HUES48 (cell line): ENCODE results near the gene POLR3E.

Experiments used
- H3K27ac ChIP-seq: one replicate; pipeline ENCODE4 v1.7.0; 2013; ENCODE audit warnings: low read depth, low read length, inconsistent platforms
- H3K27me3 ChIP-seq: 2 replicates; pipeline ENCODE4 v1.6.1; 2013; ENCODE audit warnings: mild to moderate bottlenecking, low read length; ENCODE audit not compliant: control insufficient read depth, insufficient read depth
- H3K36me3 ChIP-seq: 2 replicates; pipeline ENCODE4 v1.6.1; 2013; ENCODE audit warnings: low read length; ENCODE audit not compliant: control insufficient read depth, insufficient read depth
- H3K4me1 ChIP-seq: 2 replicates; pipeline ENCODE4 v1.6.1; 2013; ENCODE audit warnings: mild to moderate bottlenecking, low read length; ENCODE audit not compliant: control insufficient read depth, insufficient read depth
- H3K4me3 ChIP-seq: 2 replicates; pipeline ENCODE4 v1.5.1; 2013; ENCODE audit warnings: mild to moderate bottlenecking, low read depth, low read length
- H3K9ac ChIP-seq: 2 replicates; pipeline ENCODE4 v1.6.1; 2013; ENCODE audit warnings: mild to moderate bottlenecking, low read depth, low read length, moderate library complexity
- H3K9me3 ChIP-seq: 2 replicates; pipeline ENCODE4 v1.6.1; 2013; ENCODE audit warnings: low read length; ENCODE audit not compliant: control insufficient read depth, insufficient read depth

The POLR3E gene

GRCh38 chr16:22266546-22266945, 30.7 kb upstream of the POLR3E start:
- H3K36me3 ChIP-seq, result peaks cover 30% of the 10 kb centered on the region
- no peak overlapping the region for H3K27ac ChIP-seq
- no peak overlapping the region for H3K4me3 ChIP-seq

DNA sequence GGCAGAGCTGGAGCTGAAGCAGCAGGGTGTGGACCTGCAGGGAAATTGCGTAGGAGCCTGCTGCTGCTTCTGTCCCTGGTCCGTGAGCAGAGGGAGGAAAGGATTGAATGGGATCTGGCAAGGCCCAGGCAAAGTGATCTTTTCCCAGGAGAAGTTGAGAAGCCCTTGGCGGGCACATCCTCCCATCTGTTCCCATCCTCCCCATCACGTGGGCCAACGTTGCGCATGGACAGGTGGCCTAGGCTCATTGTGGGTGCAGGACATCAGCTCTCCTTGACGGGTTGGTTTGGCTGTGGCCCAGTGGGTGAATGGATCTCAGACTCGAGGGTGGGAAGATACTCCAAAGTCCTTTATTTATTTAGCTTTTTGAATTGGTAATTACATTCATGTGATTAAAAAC, 29.4 kb upstream of the POLR3E start:
- no peaks in the 10 kb centered on the region for H3K9me3 ChIP-seq
- peaks cover 41% of the 10 kb centered on the region for H3K36me3 ChIP-seq
- H3K27me3 ChIP-seq, result no peaks in the 10 kb centered on the region
- no peak overlapping the region for H3K9ac ChIP-seq
- no peak overlapping the region for H3K4me3 ChIP-seq
- no peaks in the 10 kb centered on the region for H3K4me1 ChIP-seq
- H3K27ac ChIP-seq, result no peak overlapping the region

More at GRCh38 chr16:22266546-22266945, 30.7 kb upstream of the POLR3E start:
- no peaks in the 10 kb centered on the region for H3K27me3 ChIP-seq
- H3K9me3 ChIP-seq, result no peaks in the 10 kb centered on the region
- no peak overlapping the region for H3K9ac ChIP-seq
- H3K4me1 ChIP-seq, result no peaks in the 10 kb centered on the region

DNA sequence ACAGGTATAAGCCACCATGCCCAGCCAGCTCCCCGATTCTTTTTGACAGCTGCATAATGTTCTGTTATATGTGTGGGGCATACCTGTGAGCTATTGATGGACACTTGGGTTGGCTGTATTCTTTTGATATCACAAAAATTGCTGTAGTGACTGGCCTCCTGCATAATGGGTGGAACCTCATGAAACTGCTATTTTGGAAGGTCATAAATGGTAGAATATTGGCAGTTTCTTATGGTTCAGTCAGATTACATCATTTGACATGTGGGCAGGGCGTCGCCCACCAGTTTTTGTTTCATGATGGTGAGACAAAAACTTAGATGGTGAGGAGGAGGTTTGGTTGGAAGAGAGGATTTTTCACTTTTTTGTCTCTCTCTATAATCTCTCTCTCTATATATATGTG, 26.7 kb upstream of the POLR3E start:
- H3K4me1 ChIP-seq, result no peaks in the 10 kb centered on the region
- no peaks in the 10 kb centered on the region for H3K9me3 ChIP-seq
- H3K27ac ChIP-seq, result no peak overlapping the region
- H3K36me3 ChIP-seq, result peaks cover 52% of the 10 kb centered on the region
- H3K4me3 ChIP-seq, result no peak overlapping the region
- H3K9ac ChIP-seq, result no peak overlapping the region
- H3K27me3 ChIP-seq, result no peaks in the 10 kb centered on the region

DNA sequence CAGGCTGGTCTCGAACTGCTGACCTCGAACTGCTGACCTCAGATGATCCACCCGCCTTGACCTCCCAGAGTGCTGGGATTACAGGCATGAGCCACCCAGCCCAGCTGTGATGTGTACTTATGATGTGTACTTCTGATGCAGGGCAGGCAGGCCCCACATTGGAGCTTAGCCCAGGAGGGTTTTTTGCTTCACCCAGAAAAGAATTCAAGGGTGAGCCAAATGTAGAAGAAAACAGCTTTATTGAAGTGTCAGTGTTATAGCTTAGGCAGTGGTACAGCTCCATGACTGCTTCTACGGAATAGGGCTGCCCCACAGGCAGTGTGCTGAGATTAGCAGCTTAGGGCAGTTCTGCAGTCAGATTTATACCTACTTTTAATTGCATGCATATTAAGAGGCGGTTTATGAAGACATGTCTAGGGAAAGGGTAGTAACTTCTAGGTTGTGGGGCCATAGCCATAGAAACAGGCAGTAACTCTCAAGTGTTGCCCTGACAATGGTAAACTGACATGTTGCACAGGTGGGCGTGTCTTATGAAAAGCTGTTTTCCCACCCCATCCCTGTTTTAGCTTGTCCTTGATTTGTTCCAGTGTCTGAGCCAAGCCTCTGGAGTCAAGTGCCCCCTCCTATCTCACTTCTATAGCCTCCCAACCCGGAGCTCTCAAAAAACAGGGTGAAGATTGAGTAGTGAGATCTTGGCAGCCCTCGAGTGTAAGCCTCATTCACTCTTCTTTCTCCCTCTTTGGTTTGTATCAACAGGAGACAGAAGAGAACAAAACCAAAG, 24.1 kb upstream of the POLR3E start:
- no peak overlapping the region for H3K9ac ChIP-seq
- H3K4me3 ChIP-seq, result no peak overlapping the region
- H3K27me3 ChIP-seq, result no peaks in the 10 kb centered on the region
- no peaks in the 10 kb centered on the region for H3K9me3 ChIP-seq
- no peak overlapping the region for H3K27ac ChIP-seq
- H3K4me1 ChIP-seq, result 0 out of 2 replicates have a peak, but pooled peaks cover under 1% of the 10 kb centered on the region
- peaks cover 46% of the 10 kb centered on the region for H3K36me3 ChIP-seq

GRCh38 chr16:22274916-22275315, 22.3 kb upstream of the POLR3E start:
- H3K27me3 ChIP-seq, result no peaks in the 10 kb centered on the region
- no peak overlapping the region for H3K4me3 ChIP-seq
- H3K36me3 ChIP-seq, result peaks cover 42% of the 10 kb centered on the region
- peaks cover 6% of the 10 kb centered on the region; the same call in 1 of the 2 replicates for H3K4me1 ChIP-seq
- no peaks in the 10 kb centered on the region for H3K9me3 ChIP-seq
- no peak overlapping the region for H3K27ac ChIP-seq
- no peak overlapping the region for H3K9ac ChIP-seq

GRCh38 chr16:22278441-22279230, 18.6 kb upstream of the POLR3E start:
- H3K4me1 ChIP-seq, result peaks cover 6% of the 10 kb centered on the region; the same call in 1 of the 2 replicates
- H3K27ac ChIP-seq, result no peak overlapping the region

DNA sequence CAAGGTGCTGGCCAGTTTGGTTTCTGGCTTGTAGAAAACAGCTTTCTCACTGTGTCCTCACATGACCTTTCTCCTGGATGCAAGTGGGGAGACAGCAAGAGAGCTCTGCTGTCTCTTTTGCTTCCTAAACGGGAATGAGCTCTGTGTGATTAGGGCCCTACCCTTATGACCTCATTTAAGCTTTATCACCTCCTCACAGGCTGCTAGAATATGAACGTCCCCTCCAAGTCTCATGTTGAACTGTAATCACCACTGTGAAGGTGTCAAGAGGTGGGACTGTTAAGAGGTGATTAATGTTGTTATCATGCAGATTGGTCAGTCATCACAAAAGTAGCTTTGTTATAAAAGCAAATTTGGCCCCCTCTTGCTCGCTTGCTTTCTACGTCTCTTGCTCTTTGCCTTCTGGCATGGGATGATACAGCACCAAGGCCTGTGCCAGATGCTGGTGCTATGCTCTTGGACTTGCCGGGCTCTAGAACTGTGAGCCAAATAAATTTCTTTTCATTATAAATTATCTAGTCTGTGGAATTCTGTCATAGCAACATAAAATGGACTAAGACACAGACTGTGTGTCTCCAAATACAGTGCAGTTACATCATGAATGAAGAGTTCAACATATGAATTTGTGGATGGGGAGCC, 14.8 kb upstream of the POLR3E start:
- Histone ChIP-seq H3K9me3 (0 out of 2 replicates have a peak, but pooled peaks cover 4% of the 10 kb centered on the region), H3K4me3 (no peak overlapping the region), H3K36me3 (peaks cover 26% of the 10 kb centered on the region), H3K4me1 (peaks cover 11% of the 10 kb centered on the region), H3K27me3 (no peaks in the 10 kb centered on the region), H3K27ac (no peak overlapping the region), H3K9ac (no peak overlapping the region)

More at GRCh38 chr16:22278441-22279230, 18.6 kb upstream of the POLR3E start:
- no peak overlapping the region for H3K4me3 ChIP-seq
- 0 out of 2 replicates have a peak, but pooled peaks cover 4% of the 10 kb centered on the region for H3K9me3 ChIP-seq
- H3K36me3 ChIP-seq, result peaks cover 42% of the 10 kb centered on the region
- no peak overlapping the region for H3K9ac ChIP-seq
- no peaks in the 10 kb centered on the region for H3K27me3 ChIP-seq

DNA sequence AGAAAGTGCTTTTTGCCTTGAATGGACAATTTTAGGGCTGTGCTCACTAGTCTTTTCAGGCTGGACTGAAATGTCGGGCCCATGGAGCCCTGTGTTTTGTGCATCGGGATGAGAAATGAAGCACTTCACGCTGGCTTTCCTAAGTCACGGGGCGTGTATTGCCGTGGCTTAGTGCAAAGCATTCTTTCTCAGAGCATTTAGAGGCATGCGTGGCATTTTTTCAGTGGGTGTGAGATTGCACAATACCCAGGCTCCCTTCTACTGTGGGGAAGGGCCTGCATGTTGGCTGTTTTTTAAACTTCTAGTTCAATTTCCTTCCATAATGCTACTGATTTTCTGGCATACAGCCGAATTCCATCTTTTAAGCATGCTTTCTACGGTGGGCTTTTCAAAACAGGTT, 12.6 kb upstream of the POLR3E start:
- no peak overlapping the region for H3K4me3 ChIP-seq
- no peak overlapping the region for H3K27ac ChIP-seq
- H3K36me3 ChIP-seq, result peaks cover 22% of the 10 kb centered on the region
- no peaks in the 10 kb centered on the region for H3K27me3 ChIP-seq
- H3K4me1 ChIP-seq, result peaks cover 5% of the 10 kb centered on the region; the same call in 1 of the 2 replicates
- no peak overlapping the region for H3K9ac ChIP-seq
- 0 out of 2 replicates have a peak, but pooled peaks cover 4% of the 10 kb centered on the region for H3K9me3 ChIP-seq

- H3K9ac ChIP-seq, result no peak overlapping the region
- peaks cover 21% of the 10 kb centered on the region for H3K36me3 ChIP-seq
- 0 out of 2 replicates have a peak, but pooled peaks cover 4% of the 10 kb centered on the region for H3K9me3 ChIP-seq
- no peaks in the 10 kb centered on the region for H3K27me3 ChIP-seq
- H3K27ac ChIP-seq, result no peak overlapping the region
- H3K4me3 ChIP-seq, result no peak overlapping the region
- peaks cover 5% of the 10 kb centered on the region; the same call in 1 of the 2 replicates for H3K4me1 ChIP-seq
Measured at GRCh38 chr16:22285080-22285479, 12.1 kb upstream of the POLR3E start.

DNA sequence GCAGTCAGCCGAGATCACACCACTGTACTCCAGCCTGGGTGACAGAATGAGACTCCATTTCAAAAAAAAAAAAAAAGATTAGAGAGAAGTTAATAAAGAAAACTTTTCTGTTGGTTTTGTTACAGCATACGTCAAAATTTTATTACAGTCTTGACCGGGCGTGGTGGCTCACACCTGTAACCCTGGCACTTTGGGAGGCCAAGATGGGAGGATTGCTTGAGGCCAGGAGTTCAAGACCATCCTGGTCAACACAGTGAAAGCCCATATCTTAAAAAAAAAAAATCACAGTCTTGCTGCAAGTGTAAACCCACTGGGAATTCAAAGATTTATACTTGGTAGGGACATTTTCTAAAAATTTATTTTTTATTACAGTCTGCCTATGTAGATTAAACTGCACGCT, 6.2 kb upstream of the POLR3E start:
- no peaks in the 10 kb centered on the region for H3K27me3 ChIP-seq
- H3K4me3 ChIP-seq, result no peak overlapping the region
- no peak overlapping the region for H3K9ac ChIP-seq
- H3K4me1 ChIP-seq, result peaks cover 8% of the 10 kb centered on the region; the same call in 1 of the 2 replicates
- no peaks in the 10 kb centered on the region for H3K36me3 ChIP-seq
- H3K9me3 ChIP-seq, result no peaks in the 10 kb centered on the region
- H3K27ac ChIP-seq, result no peak overlapping the region
